GM21381 (cell line): ENCODE data around the gene SORCS1.

Experiments
- ATAC-seq: cut with Tn5 transposase; IDR thresholded peaks from one replicate; pipeline ENCODE4 v1.9.1; 2021; ENCODE audit warnings: mild to moderate bottlenecking, moderate library complexity; ENCODE audit not compliant: unreplicated experiment

Gene SORCS1

GRCh38 chr10:106618646-106619045 is 545.9 kb downstream of the SORCS1 start:
- no peak for ATAC-seq

- ATAC-seq = no peak
Observed at GRCh38 chr10:106615081-106615480, 549.4 kb downstream of the SORCS1 start.

- no peak for ATAC-seq
Observed at GRCh38 chr10:106614293-106614692, 550.2 kb downstream of the SORCS1 start.

GRCh38 chr10:106612381-106612780 is 552.1 kb downstream of the SORCS1 start:
- no peak for ATAC-seq

- no peak for ATAC-seq
Observed at GRCh38 chr10:106609470-106610266, 554.8 kb downstream of the SORCS1 start.

GRCh38 chr10:106608066-106608465 is 556.4 kb downstream of the SORCS1 start:
- ATAC-seq = no peak

- ATAC-seq = no peak
Observed at GRCh38 chr10:106595281-106595680, 569.2 kb downstream of the SORCS1 start.

- no peak for ATAC-seq
Observed at GRCh38 chr10:106593876-106594275, 570.6 kb downstream of the SORCS1 start.

GRCh38 chr10:106592396-106592795 is 572.1 kb downstream of the SORCS1 start:
- no peak for ATAC-seq

- ATAC-seq = no peak
Observed at GRCh38 chr10:106582291-106582690, 582.2 kb downstream of the SORCS1 start.

GRCh38 chr10:106577756-106578155 is 586.8 kb downstream of the SORCS1 start:
- no peak for ATAC-seq

GRCh38 chr10:106577266-106577665 is 587.2 kb downstream of the SORCS1 start:
- no peak for ATAC-seq

GRCh38 chr10:106576534-106576933 is 588.0 kb downstream of the SORCS1 start:
- ATAC-seq = peak; percentile 72

GRCh38 chr10:106573106-106573505 is 591.4 kb downstream of the SORCS1 start:
- no peak for ATAC-seq

- no peak for ATAC-seq
Observed at GRCh38 chr10:106571192-106571946, 593.1 kb downstream of the SORCS1 start.

- ATAC-seq = no peak
Observed at GRCh38 chr10:106570268-106570667, 594.2 kb downstream of the SORCS1 start.

- no peak for ATAC-seq
Observed at GRCh38 chr10:106567629-106568028, 596.9 kb downstream of the SORCS1 start.

- no peak for ATAC-seq
Observed at GRCh38 chr10:106566873-106567272, 597.6 kb downstream of the SORCS1 start.

- ATAC-seq = no peak
Observed at GRCh38 chr10:106565546-106565945, 599.0 kb downstream of the SORCS1 start.

GRCh38 chr10:106563384-106563783 is 601.1 kb downstream of the SORCS1 start:
- no peak for ATAC-seq

GRCh38 chr10:106560925-106561640 is 603.4 kb downstream of the SORCS1 start:
- no peak for ATAC-seq

- no peak for ATAC-seq
Observed at GRCh38 chr10:106559442-106559841, 605.1 kb downstream of the SORCS1 start.
